PC-3 (cell line): Measurements from ENCODE around the gene GADD45B. TPM values are rescaled to one million over a fixed set of nuclear protein-coding genes. Genes with fewer than 3 reads are reported as not detected.

Experiments
- ATAC-seq: fragments of 200-7000 bp; cut with Tn5 transposase; 2 replicates; pipeline ENCODE4 v1.9.1; 2020; ENCODE audit warnings: mild to moderate bottlenecking, moderate library complexity
- BruUV-seq: library from RNA; stranded (reverse); fragments of 400-500 nt; replicated peaks from 2 replicates; lab custom pipeline; 2021; lab: Mats Ljungman, UMichigan
- CTCF ChIA-PET: fragments of 300-600 bp; sonication (Branson Sonifier 250); formaldehyde crosslinking; loops from one replicate; lab custom pipeline; 2022; ENCODE audit warnings: antibody characterized with exemption; lab: Charles Lee
- POLR2A ChIA-PET: fragments of 300-600 bp; sonication (Branson Sonifier 250); formaldehyde crosslinking; loops from one replicate; lab custom pipeline; 2022; ENCODE audit warnings: antibody characterized with exemption; ENCODE audit not compliant: unreplicated experiment; lab: Charles Lee
- DNase-seq: peaks from one replicate; pipeline ENCODE4 v3.0.0-alpha.2; 2015
- H2AFZ ChIP-seq: fragments of 300-600 bp; sonication (generic); 2 replicates; pipeline ENCODE4 v1.6.0; 2016; ENCODE audit warnings: antibody characterized with exemption, low read length
- H3F3A ChIP-seq: fragments of 300-600 bp; sonication (generic); one replicate; pipeline ENCODE4 v1.6.0; 2017; ENCODE audit warnings: antibody characterized with exemption, low read length, control low read depth, mild to moderate bottlenecking; ENCODE audit not compliant: unreplicated experiment
- H3K27ac ChIP-seq: fragments of 300-600 bp; sonication (generic); 2 replicates; pipeline ENCODE4 v1.5.1; 2016; ENCODE audit warnings: mild to moderate bottlenecking, low read length
- H3K27me3 ChIP-seq: fragments of 300-600 bp; sonication (generic); 2 replicates; pipeline ENCODE4 v1.6.1; 2016; ENCODE audit warnings: low read length, mixed read lengths
- H3K36me3 ChIP-seq: fragments of 300-600 bp; sonication (generic); 2 replicates; pipeline ENCODE4 v1.6.1; 2016; ENCODE audit warnings: low read depth, mixed run types, low read length, mixed read lengths
- H3K4me1 ChIP-seq: fragments of 300-600 bp; sonication (generic); 2 replicates; pipeline ENCODE4 v1.5.1; 2016; ENCODE audit warnings: low read length; ENCODE audit not compliant: insufficient read depth
- H3K4me2 ChIP-seq: fragments of 300-600 bp; sonication (generic); 2 replicates; pipeline ENCODE4 v1.6.0; 2016; ENCODE audit warnings: low read length
- H3K4me3 ChIP-seq: fragments of 300-600 bp; sonication (generic); 2 replicates; pipeline ENCODE4 v1.5.1; 2016; ENCODE audit warnings: mild to moderate bottlenecking, low read length, mixed read lengths
- H3K79me2 ChIP-seq: fragments of 300-600 bp; sonication (generic); 2 replicates; pipeline ENCODE4 v1.6.1; 2017; ENCODE audit warnings: low read length, mixed read lengths
- H3K9ac ChIP-seq: fragments of 300-600 bp; sonication (generic); 2 replicates; pipeline ENCODE4 v1.6.0; 2016; ENCODE audit warnings: mild to moderate bottlenecking, low read length
- H3K9me2 ChIP-seq: fragments of 300-600 bp; sonication (generic); replicated peaks from 2 replicates; pipeline ENCODE4 v1.6.1; 2016; ENCODE audit warnings: mixed run types, low read length, mixed read lengths
- H3K9me3 ChIP-seq: fragments of 300-600 bp; sonication (generic); 2 replicates; pipeline ENCODE4 v1.6.1; 2016; ENCODE audit warnings: low read length, mixed read lengths
- H4K20me1 ChIP-seq: fragments of 300-600 bp; sonication (generic); 2 replicates; pipeline ENCODE4 v1.6.1; 2016; ENCODE audit warnings: low read length, mixed read lengths
- CTCF ChIP-seq: fragments of 300-600 bp; sonication (generic); conservative IDR thresholded peaks from 2 replicates; pipeline ENCODE4 v1.5.1; 2017; ENCODE audit warnings: antibody characterized with exemption, low read depth, mild to moderate bottlenecking, low read length
- EZH2 ChIP-seq: fragments of 300-600 bp; sonication (generic); IDR thresholded peaks from one replicate; pipeline ENCODE4 v1.6.1; 2017; ENCODE audit warnings: antibody characterized with exemption, mild to moderate bottlenecking, low read length; ENCODE audit not compliant: unreplicated experiment
- EZH2phosphoT487 ChIP-seq: fragments of 300-600 bp; sonication (generic); IDR thresholded peaks from 2 replicates; pipeline ENCODE4 v1.6.1; 2018; ENCODE audit warnings: mild to moderate bottlenecking, antibody characterized with exemption, low read length, borderline replicate concordance
- intact Hi-C: fragments of 100-400 bp; cut with micrococcal nuclease; formaldehyde crosslinking; loops from 2 replicates; pipeline ENCODE4 v1.9.0; 2023
- total RNA-seq: library from RNA; depleted of rRNA; stranded (reverse); fragments of >200 nt; gene quantifications from 2 replicates; pipeline ENCODE4 v1.2.3, GENCODE V29; 2014

The GADD45B gene
- total RNA-seq, 1 experiment from 2014 or later: 137 TPM

GRCh38 chr19:2495130-2495641, 19.3 kb downstream of the GADD45B start:
- CTCF ChIA-PET: no interaction called here
- H3K4me3 ChIP-seq: peak overlapping the region; percentile 98
- POLR2A ChIA-PET: interaction anchor here (0.6 to 1.4 kb wide), 4 partner anchors 19 to 46 kb away, joined by 3 to 6 read pairs (median 4); partner anchors contain the start of gene GADD45B
- H3K9ac ChIP-seq: peak overlapping the region; percentile 89
- no peaks in the 10 kb centered on the region for H3K27me3 ChIP-seq
- no peaks in the 10 kb centered on the region for H4K20me1 ChIP-seq
- DNase-seq (peak; percentile 71), ATAC-seq (peak; percentile 51)
- intact Hi-C loops: loop anchor here (2.0 kb wide), 1 partner anchor 46 kb away; no protein-coding TSS in a partner anchor
- H3K79me2 ChIP-seq: peaks cover 22% of the 10 kb centered on the region
- H3K4me2 ChIP-seq: peak overlapping the region; percentile 98
- no peaks in the 10 kb centered on the region for H3K9me2 ChIP-seq
- TF ChIP-seq EZH2 (no peak), CTCF (no peak)
- peaks cover 46% of the 10 kb centered on the region for H3K4me1 ChIP-seq
- no peaks in the 10 kb centered on the region for H3F3A ChIP-seq
- H2AFZ ChIP-seq: peak overlapping the region; percentile 67
- H3K36me3 ChIP-seq: no peaks in the 10 kb centered on the region
- peak overlapping the region; percentile 92 for H3K27ac ChIP-seq
- H3K9me3 ChIP-seq: no peaks in the 10 kb centered on the region
- no TSS peak for BruUV-seq

- DNase-seq (no peak), ATAC-seq (no peak)
- Histone ChIP-seq H3K9me3 (no peaks in the 10 kb centered on the region), H3K27ac (peak overlapping the region; percentile 92), H3K79me2 (peaks cover 22% of the 10 kb centered on the region), H3K4me2 (peak overlapping the region; percentile 98), H3K4me3 (peak overlapping the region; percentile 98; the same call in 1 of the 2 replicates), H4K20me1 (no peaks in the 10 kb centered on the region), H3K27me3 (no peaks in the 10 kb centered on the region), H3K4me1 (peaks cover 43% of the 10 kb centered on the region), H3K36me3 (no peaks in the 10 kb centered on the region), H3K9me2 (no peaks in the 10 kb centered on the region), H3F3A (no peaks in the 10 kb centered on the region), H2AFZ (peak overlapping the region; percentile 67; the same call in 1 of the 2 replicates), H3K9ac (peak overlapping the region; percentile 21; the same call in 1 of the 2 replicates)
- POLR2A ChIA-PET: interaction anchor here (0.6 to 1.0 kb wide), 2 partner anchors 24 to 45 kb away, joined by 3 read pairs; no protein-coding TSS in a partner anchor
- TF ChIP-seq EZH2phosphoT487: no peak
- no peak for TF ChIP-seq CTCF
- TF ChIP-seq EZH2: no peak
- intact Hi-C loops: loop anchor here (2.0 kb wide), 1 partner anchor 45 kb away; no protein-coding TSS in a partner anchor
- CTCF ChIA-PET: no interaction called here
- BruUV-seq: TSS peak; percentile 33
Observed at GRCh38 chr19:2495651-2496316, 19.9 kb downstream of the GADD45B start.

- Histone ChIP-seq H3K27ac (no peak overlapping the region), H3F3A (no peaks in the 10 kb centered on the region), H3K36me3 (no peaks in the 10 kb centered on the region), H3K4me3 (no peak overlapping the region), H3K9me3 (no peaks in the 10 kb centered on the region), H3K9ac (no peak overlapping the region), H4K20me1 (no peaks in the 10 kb centered on the region), H3K4me2 (no peak overlapping the region), H3K4me1 (peaks cover 32% of the 10 kb centered on the region), H3K27me3 (no peaks in the 10 kb centered on the region), H2AFZ (no peak overlapping the region), H3K79me2 (peaks cover 22% of the 10 kb centered on the region), H3K9me2 (no peaks in the 10 kb centered on the region)
- TF ChIP-seq EZH2phosphoT487 (no peak), EZH2 (no peak), CTCF (no peak)
- DNase-seq (no peak), ATAC-seq (no peak)
- POLR2A ChIA-PET: no interaction called here
- no TSS peak for BruUV-seq
- intact Hi-C loops: no loop called here
- CTCF ChIA-PET: no interaction called here
Observed at GRCh38 chr19:2497186-2497585, 21.3 kb downstream of the GADD45B start.
